ENCODE data around the gene PRKN.
"Not testable (repeated sequence)": the region's sequence is repeated elsewhere in the genome, so short reads cannot be mapped to it uniquely, and the experiment has no call there.

PRKN gene

GRCh38 chr6:161882196-161882765 is 845.3 kb downstream of the PRKN start:
- DNase-seq = no peak

GRCh38 chr6:161880056-161880455 is 847.5 kb downstream of the PRKN start:
- DNase-seq = no peak

GRCh38 chr6:161876231-161876630 is 851.3 kb downstream of the PRKN start:
- no peak for DNase-seq

GRCh38 chr6:161870236-161870901 is 857.2 kb downstream of the PRKN start:
- no peak for DNase-seq

GRCh38 chr6:161869491-161869890 is 858.1 kb downstream of the PRKN start:
- DNase-seq = no peak

GRCh38 chr6:161866570-161866969 is 861.0 kb downstream of the PRKN start:
- DNase-seq = no peak

GRCh38 chr6:161861061-161861460 is 866.5 kb downstream of the PRKN start:
- DNase-seq = not testable (repeated sequence)

GRCh38 chr6:161853657-161854056 is 873.9 kb downstream of the PRKN start:
- DNase-seq = no peak

- not testable (repeated sequence) for DNase-seq
Measured at GRCh38 chr6:161851486-161851885, 876.1 kb downstream of the PRKN start.

- no peak for DNase-seq
Measured at GRCh38 chr6:161850562-161850961, 877.0 kb downstream of the PRKN start.

- no peak for DNase-seq
Measured at GRCh38 chr6:161847628-161848027, 879.9 kb downstream of the PRKN start.

GRCh38 chr6:161844804-161845203 is 882.8 kb downstream of the PRKN start:
- no peak for DNase-seq

GRCh38 chr6:161843066-161843465 is 884.5 kb downstream of the PRKN start:
- no peak for DNase-seq

- no peak for DNase-seq
Measured at GRCh38 chr6:161840380-161840779, 887.2 kb downstream of the PRKN start.

GRCh38 chr6:161838306-161839035 is 889.1 kb downstream of the PRKN start:
- no peak for DNase-seq

- no peak for DNase-seq
Measured at GRCh38 chr6:161837854-161838253, 889.7 kb downstream of the PRKN start.

GRCh38 chr6:161837449-161837735 is 890.2 kb downstream of the PRKN start:
- DNase-seq = no peak

GRCh38 chr6:161836643-161837448 is 890.7 kb downstream of the PRKN start:
- no peak for DNase-seq

GRCh38 chr6:161835500-161836215 is 891.9 kb downstream of the PRKN start:
- DNase-seq = no peak

GRCh38 chr6:161834426-161834825 is 893.1 kb downstream of the PRKN start:
- DNase-seq = no peak

- no peak for DNase-seq
Measured at GRCh38 chr6:161833099-161833860, 894.3 kb downstream of the PRKN start.

- no peak for DNase-seq
Measured at GRCh38 chr6:161832622-161833021, 894.9 kb downstream of the PRKN start.
